K562 (cell line): ENCODE data around the gene CD151. TPM values are rescaled to one million over a fixed set of nuclear protein-coding genes. Genes with fewer than 3 reads are reported as not detected.

Experiments
- ATF1 ChIP-seq, 2 experiments: fragments of 450-650 bp in 1 of 2; IDR thresholded peaks; 2 replicates each; pipeline ENCODE4 v1.6.1; 2016; ENCODE audit warnings: missing compliant biosample characterization in 1 of 2, missing genetic modification characterization in 1 of 2
- BMI1 ChIP-seq: fragments of 150-350 bp; IDR thresholded peaks from 2 replicates; pipeline ENCODE4 v1.6.1; 2014; ENCODE audit warnings: low read length
- C11orf30 ChIP-seq: fragments of 450-650 bp; IDR thresholded peaks from 2 replicates; pipeline ENCODE4 v1.6.1; 2016; ENCODE audit warnings: low read depth, mild to moderate bottlenecking
- CHCHD3 ChIP-seq: fragments of 250-450 bp; sonication (Bioruptor Pico); IDR thresholded peaks from 2 replicates; pipeline ENCODE4 v2.1.2; 2022; ENCODE audit warnings: mild to moderate bottlenecking
- ETV6 ChIP-seq, 3 experiments: fragments of 150-350 bp in 1 of 3; sonication (generic) in 1 of 3; formaldehyde crosslinking in 1 of 3; IDR thresholded peaks; 2 replicates each; pipeline versions ENCODE4 v1.6.1 to v1.8.0; 2014 to 2022; ENCODE audit warnings: borderline replicate concordance in 2 of 3, low read depth in 2 of 3, antibody characterized with exemption in 1 of 3, low read length in 1 of 3, mild to moderate bottlenecking in 1 of 3, missing genetic modification reagents in 1 of 3
- HDAC1 ChIP-seq, 2 experiments: fragments of 450-650 bp; IDR thresholded peaks; 2 replicates each; pipeline ENCODE4 v1.6.1; 2016 to 2017; ENCODE audit warnings: inconsistent platforms in 1 of 2, mild to moderate bottlenecking in 1 of 2, moderate library complexity in 1 of 2
- HMGN3 ChIP-seq: IDR thresholded peaks from 2 replicates; pipeline ENCODE4 v1.6.1; 2011; ENCODE audit warnings: borderline replicate concordance, low read depth, mild to moderate bottlenecking, mixed read lengths, low read length; ENCODE audit not compliant: insufficient read length; ENCODE audit errors: extremely low read depth
- MBD2 ChIP-seq: sonication (generic); IDR thresholded peaks from 2 replicates; pipeline ENCODE4 v1.6.1; 2016; ENCODE audit warnings: low read depth, borderline replicate concordance
- MCM2 ChIP-seq: fragments of 450-650 bp; IDR thresholded peaks from 2 replicates; pipeline ENCODE4 v1.6.1; 2017; ENCODE audit warnings: low read depth, mild to moderate bottlenecking
- MXI1 ChIP-seq: IDR thresholded peaks from 2 replicates; pipeline ENCODE4 v1.6.1; 2011; ENCODE audit warnings: low read depth, mild to moderate bottlenecking, improper control_type of control experiment, low read length
- NFATC3 ChIP-seq: fragments of 450-650 bp; IDR thresholded peaks from 2 replicates; pipeline ENCODE4 v1.6.1; 2017; ENCODE audit warnings: mild to moderate bottlenecking
- PHTF2 ChIP-seq: fragments of 250-450 bp; sonication (Bioruptor Pico); IDR thresholded peaks from 2 replicates; pipeline ENCODE4 v1.5.0; 2021; ENCODE audit warnings: mild to moderate bottlenecking
- TCF7 ChIP-seq: sonication (generic); IDR thresholded peaks from 2 replicates; pipeline ENCODE4 v1.6.1; 2016; ENCODE audit warnings: antibody characterized with exemption, borderline replicate concordance
- ZBTB7A ChIP-seq: IDR thresholded peaks from 2 replicates; pipeline ENCODE4 v1.6.1; 2011; ENCODE audit warnings: low read depth, mild to moderate bottlenecking, low read length, moderate library complexity, borderline replicate concordance; ENCODE audit not compliant: control insufficient read depth
- ZNF263 ChIP-seq: sonication (generic); formaldehyde crosslinking; IDR thresholded peaks from 2 replicates; pipeline ENCODE4 v1.8.0; 2022; ENCODE audit warnings: mild to moderate bottlenecking, missing genetic modification reagents, borderline replicate concordance
- ZNF384 ChIP-seq: IDR thresholded peaks from 2 replicates; pipeline ENCODE4 v1.6.1; 2012; ENCODE audit warnings: low read depth, low read length, improper control_type of control experiment
- ZNF436 ChIP-seq: fragments of 250-450, 450-650 bp; sonication (Bioruptor Pico); formaldehyde crosslinking; IDR thresholded peaks from 2 replicates; pipeline ENCODE4 v1.7.0; 2020; ENCODE audit warnings: mild to moderate bottlenecking
- polyA plus RNA-seq, 8 experiments: library from polyadenylated mRNA; depleted of rRNA in 4 of 8; stranded (reverse) in 5 of 8; unstranded in 3 of 8; fragments of >200 nt; fragmentation: Nextera tagmentation in 2 of 8; fragmentation: Illumina TruSeq in 1 of 8; extraction: Ambion mirVana in 2 of 8; extraction: Trizol in 1 of 8; gene quantifications; 2 replicates each; pipeline versions ENCODE4 v1.2.1 to v1.2.3, GENCODE V29; 2011 to 2014; ENCODE audit warnings: inconsistent platforms in 1 of 8, missing spikeins in 1 of 8
- total RNA-seq, 7 experiments: library from RNA; depleted of rRNA in 6 of 7; stranded (reverse); fragments of >200 nt in 6 of 7; fragmentation: Illumina TruSeq in 2 of 7; extraction: Trizol in 2 of 7; gene quantifications; 2 replicates each; pipeline versions ENCODE4 v1.2.1 to v1.2.3, GENCODE V29; 2011 to 2021; ENCODE audit warnings: low replicate concordance in 1 of 7
- TF ChIP-seq, protein P1 (sequence below): sonication (generic); formaldehyde crosslinking; IDR thresholded peaks from 2 replicates; pipeline ENCODE4 v1.8.0; 2022; ENCODE audit warnings: mild to moderate bottlenecking, missing genetic modification reagents
- TF ChIP-seq, protein P2 (sequence below): fragments of 450-650 bp; formaldehyde crosslinking; IDR thresholded peaks from 2 replicates; pipeline ENCODE4 v1.4.0; 2022; ENCODE audit warnings: mild to moderate bottlenecking, moderate library complexity
- TF ChIP-seq, protein P3 (sequence below), 2 experiments: fragments of 450-650 bp; IDR thresholded peaks; 2 replicates each; pipeline ENCODE4 v1.6.1; 2016
- TF ChIP-seq, protein P4 (sequence below): fragments of 150-350 bp; conservative IDR thresholded peaks from 2 replicates; pipeline ENCODE4 v1.6.1; 2014; ENCODE audit warnings: low read length
- TF ChIP-seq, protein P5 (sequence below): fragments of 250-450 bp; sonication (Bioruptor Pico); IDR thresholded peaks from 2 replicates; pipeline ENCODE4 v1.8.0; 2021; ENCODE audit warnings: borderline replicate concordance, mild to moderate bottlenecking, moderate library complexity; ENCODE audit not compliant: poor library complexity, severe bottlenecking

CD151 gene
- total and polyA plus RNA-seq, 9 of the 15 experiments (the other 6 are each of a cell fraction or from before 2014, with no cell fraction given), result 2.3 to 187 (median 140) TPM

DNA sequence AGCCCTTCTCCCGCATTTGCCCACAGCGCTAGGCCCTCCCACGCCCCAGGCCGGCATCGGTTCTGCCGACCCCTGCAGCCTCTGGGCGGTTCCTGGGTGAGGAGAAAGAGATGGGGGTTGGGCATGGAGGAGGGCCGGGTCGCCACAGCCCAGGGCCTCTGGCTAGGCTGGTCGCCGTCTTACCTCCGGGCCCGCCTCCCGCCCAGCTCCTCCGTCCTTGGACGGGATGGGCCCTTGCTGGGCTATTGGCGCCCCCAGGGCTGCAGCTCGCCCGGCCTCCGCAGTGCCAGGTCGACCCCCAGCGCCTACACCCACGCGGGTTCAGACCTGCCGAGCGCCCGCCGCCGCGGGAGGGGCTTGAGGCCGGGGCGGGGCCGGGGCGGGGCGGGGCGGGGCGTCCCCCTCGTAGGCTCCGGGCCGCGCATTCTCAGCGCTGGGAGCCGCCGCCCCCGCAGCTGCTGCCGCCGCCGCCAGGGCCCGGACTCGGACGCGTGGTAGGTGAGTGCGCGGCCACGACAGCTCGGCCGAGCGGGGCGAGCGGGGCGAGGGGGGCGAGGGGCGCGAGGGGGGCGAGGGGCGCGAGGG lies at the start of gene CD151 (continued):
- TF ChIP-seq ZNF263 (CRISPR knock-in tag) (0 out of 2 replicates have a peak, but pooled peaks have one; percentile 14), ZNF384 (no peak), ETV6 (IDR thresholded peaks at IDR 0.05; ENCODE audit: borderline replicate concordance in 1 of 2, low read depth in 2 of 2, low read length in 1 of 2) (no peak), ETV6 (CRISPR knock-in tag; IDR thresholded peaks at IDR 0.05; ENCODE audit: borderline replicate concordance) (no peak), TCF7 (no peak), HMGN3 (no peak), PHTF2 (CRISPR knock-in tag) (no peak), MXI1 (no peak), MBD2 (0 out of 2 replicates have a peak, but pooled peaks have one; percentile 5), MCM2 (no peak), ZNF436 (CRISPR knock-in tag) (no peak), HDAC1 (IDR thresholded peaks at IDR 0.05) (peak in 1 of 2 experiments; percentile 46; a peak in 2 of 4 replicates), ZBTB7A (peak; percentile 68; the same call in 1 of the 2 replicates), C11orf30 (no peak), NFATC3 (no peak), BMI1 (no peak), CHCHD3 (CRISPR knock-in tag) (no peak), ATF1 (CRISPR knock-in tag; IDR thresholded peaks at IDR 0.05) (no peak), ATF1 (tag; IDR thresholded peaks at IDR 0.05) (no peak)
- TF ChIP-seq, protein P1, sequence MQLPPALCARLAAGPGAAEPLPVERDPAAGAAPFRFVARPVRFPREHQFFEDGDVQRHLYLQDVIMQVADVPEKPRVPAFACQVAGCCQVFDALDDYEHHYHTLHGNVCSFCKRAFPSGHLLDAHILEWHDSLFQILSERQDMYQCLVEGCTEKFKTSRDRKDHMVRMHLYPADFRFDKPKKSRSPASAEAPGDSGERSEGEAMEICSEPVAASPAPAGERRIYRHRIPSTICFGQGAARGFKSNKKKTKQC (CRISPR knock-in tag), result no peak
- TF ChIP-seq, protein P2, sequence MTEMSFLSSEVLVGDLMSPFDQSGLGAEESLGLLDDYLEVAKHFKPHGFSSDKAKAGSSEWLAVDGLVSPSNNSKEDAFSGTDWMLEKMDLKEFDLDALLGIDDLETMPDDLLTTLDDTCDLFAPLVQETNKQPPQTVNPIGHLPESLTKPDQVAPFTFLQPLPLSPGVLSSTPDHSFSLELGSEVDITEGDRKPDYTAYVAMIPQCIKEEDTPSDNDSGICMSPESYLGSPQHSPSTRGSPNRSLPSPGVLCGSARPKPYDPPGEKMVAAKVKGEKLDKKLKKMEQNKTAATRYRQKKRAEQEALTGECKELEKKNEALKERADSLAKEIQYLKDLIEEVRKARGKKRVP (CRISPR knock-in tag), result no peak
- TF ChIP-seq, protein P3, sequence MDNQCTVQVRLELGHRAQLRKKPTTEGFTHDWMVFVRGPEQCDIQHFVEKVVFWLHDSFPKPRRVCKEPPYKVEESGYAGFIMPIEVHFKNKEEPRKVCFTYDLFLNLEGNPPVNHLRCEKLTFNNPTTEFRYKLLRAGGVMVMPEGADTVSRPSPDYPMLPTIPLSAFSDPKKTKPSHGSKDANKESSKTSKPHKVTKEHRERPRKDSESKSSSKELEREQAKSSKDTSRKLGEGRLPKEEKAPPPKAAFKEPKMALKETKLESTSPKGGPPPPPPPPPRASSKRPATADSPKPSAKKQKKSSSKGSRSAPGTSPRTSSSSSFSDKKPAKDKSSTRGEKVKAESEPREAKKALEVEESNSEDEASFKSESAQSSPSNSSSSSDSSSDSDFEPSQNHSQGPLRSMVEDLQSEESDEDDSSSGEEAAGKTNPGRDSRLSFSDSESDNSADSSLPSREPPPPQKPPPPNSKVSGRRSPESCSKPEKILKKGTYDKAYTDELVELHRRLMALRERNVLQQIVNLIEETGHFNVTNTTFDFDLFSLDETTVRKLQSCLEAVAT (IDR thresholded peaks at IDR 0.05), result no peak
- TF ChIP-seq, protein P4, sequence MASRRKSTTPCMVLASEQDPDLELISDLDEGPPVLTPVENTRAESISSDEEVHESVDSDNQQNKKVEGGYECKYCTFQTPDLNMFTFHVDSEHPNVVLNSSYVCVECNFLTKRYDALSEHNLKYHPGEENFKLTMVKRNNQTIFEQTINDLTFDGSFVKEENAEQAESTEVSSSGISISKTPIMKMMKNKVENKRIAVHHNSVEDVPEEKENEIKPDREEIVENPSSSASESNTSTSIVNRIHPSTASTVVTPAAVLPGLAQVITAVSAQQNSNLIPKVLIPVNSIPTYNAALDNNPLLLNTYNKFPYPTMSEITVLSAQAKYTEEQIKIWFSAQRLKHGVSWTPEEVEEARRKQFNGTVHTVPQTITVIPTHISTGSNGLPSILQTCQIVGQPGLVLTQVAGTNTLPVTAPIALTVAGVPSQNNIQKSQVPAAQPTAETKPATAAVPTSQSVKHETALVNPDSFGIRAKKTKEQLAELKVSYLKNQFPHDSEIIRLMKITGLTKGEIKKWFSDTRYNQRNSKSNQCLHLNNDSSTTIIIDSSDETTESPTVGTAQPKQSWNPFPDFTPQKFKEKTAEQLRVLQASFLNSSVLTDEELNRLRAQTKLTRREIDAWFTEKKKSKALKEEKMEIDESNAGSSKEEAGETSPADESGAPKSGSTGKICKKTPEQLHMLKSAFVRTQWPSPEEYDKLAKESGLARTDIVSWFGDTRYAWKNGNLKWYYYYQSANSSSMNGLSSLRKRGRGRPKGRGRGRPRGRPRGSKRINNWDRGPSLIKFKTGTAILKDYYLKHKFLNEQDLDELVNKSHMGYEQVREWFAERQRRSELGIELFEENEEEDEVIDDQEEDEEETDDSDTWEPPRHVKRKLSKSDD, result no peak
- TF ChIP-seq, protein P5, sequence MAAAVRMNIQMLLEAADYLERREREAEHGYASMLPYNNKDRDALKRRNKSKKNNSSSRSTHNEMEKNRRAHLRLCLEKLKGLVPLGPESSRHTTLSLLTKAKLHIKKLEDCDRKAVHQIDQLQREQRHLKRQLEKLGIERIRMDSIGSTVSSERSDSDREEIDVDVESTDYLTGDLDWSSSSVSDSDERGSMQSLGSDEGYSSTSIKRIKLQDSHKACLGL, result no peak
